ENCODE data around the gene ZNF770.

Gene ZNF770, protein sequence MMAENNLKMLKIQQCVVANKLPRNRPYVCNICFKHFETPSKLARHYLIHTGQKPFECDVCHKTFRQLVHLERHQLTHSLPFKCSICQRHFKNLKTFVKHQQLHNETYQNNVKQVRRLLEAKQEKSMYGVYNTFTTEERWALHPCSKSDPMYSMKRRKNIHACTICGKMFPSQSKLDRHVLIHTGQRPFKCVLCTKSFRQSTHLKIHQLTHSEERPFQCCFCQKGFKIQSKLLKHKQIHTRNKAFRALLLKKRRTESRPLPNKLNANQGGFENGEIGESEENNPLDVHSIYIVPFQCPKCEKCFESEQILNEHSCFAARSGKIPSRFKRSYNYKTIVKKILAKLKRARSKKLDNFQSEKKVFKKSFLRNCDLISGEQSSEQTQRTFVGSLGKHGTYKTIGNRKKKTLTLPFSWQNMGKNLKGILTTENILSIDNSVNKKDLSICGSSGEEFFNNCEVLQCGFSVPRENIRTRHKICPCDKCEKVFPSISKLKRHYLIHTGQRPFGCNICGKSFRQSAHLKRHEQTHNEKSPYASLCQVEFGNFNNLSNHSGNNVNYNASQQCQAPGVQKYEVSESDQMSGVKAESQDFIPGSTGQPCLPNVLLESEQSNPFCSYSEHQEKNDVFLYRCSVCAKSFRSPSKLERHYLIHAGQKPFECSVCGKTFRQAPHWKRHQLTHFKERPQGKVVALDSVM

DNA sequence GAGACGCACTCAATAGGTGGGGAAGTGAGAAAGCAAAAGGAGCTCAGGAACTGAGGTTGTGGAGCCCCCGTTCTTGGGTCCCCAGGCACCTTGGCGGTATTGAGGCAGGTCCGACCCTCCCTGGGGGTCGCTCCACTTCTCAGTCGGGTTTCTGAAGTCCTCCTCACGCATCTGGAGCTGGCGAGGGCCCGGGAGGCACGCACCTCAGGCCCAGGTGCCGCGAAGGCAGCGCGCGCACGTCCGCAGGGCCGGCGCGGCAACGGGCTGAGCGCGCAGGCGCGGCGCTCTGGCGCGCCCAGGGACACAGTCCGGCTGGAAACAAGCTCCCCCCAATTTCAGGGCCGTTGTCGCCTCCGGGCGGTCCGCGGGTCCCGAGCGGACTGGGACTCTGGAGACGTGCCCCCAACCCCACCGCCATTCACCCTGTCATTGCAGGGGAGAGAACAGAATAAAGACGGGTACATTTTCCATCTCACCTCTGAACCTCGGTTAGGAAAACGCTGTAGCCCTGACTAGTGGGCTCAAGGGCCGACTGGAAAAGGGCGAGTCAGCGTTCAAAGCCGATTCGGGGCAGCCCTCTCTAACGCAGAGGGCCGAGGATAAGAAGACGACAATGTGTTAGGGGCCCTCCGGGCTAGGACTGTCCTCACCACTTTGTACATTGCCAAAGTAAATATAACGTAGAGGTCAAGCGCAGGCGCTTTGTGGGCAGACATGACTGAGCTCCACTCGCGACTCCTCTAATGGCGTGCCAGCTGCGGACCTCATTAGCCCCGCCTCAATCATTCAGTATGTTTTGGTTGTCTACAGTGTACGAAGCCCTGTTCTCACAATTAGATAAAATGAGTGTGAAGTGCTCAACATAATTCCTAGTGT, at the start of gene ZNF770:
TSS of gene ZNF770 (minus strand) at position 261 of the 876 bp plus-strand sequence. CDS start 4,853 bp downstream, outside the sequence.
- H3K27me3 ChIP-seq (ENCODE audit: control insufficient read depth in 1 of 2, insufficient read depth in 2 of 2, low read length in 2 of 2) = no peaks in the 10 kb centered on the region
- peak within 1 kb of the TSS; percentile 100 for H3K9ac ChIP-seq (ENCODE audit: low read length)
- H3K4me1 ChIP-seq (ENCODE audit: insufficient read depth, low read length) = peaks cover 25% of the 10 kb centered on the region
- peak within 1 kb of the TSS; percentile 98 for H3K27ac ChIP-seq (ENCODE audit: low read depth, low read length)
- peaks cover 4% of the 10 kb centered on the region for H3K36me3 ChIP-seq (ENCODE audit: insufficient read depth, low read length)
- H3K4me3 ChIP-seq (ENCODE audit: low read depth in 1 of 2, low read length in 2 of 2) = peak within 1 kb of the TSS; percentile 83 to 100
- H3K9me3 ChIP-seq (ENCODE audit: low read length) = no peaks in the 10 kb centered on the region

DNA sequence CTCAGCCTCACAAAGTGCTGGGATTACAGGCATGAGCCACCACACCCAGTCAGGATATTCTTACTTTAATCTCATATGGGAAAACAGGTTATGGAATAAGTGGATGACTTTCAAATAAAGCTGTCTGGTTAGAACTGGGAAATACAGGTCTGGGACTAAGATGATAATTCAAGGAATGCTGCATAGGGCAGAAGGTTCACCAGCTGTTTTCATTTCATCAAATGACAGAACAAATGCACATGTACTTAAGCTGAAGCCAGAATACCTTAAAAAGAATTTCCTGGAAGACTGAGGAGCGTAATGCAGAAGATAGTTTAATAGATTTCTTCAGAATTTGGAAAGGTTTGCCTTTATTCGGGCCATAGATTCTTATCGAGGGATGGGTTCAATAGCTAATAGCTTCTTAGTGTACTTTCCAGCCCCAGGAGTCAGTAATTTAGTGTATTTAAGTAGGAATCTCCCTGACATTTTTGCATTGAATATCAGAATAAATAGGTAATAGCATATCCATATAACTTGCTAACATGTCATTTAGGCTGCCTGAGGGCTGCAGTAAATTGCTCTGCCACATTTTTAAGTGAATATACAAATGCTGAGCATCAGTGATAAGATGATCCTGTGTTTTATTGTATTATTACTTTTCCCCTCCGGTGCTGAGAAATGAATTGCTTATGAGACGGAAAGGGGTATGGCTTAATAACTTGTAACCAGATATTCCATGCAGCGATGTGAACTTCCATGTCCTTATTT, 40.3 kb upstream of the ZNF770 start:
- Histone ChIP-seq H3K9me3 (ENCODE audit: low read length) (no peaks in the 10 kb centered on the region), H3K36me3 (ENCODE audit: insufficient read depth, low read length) (no peaks in the 10 kb centered on the region), H3K4me1 (ENCODE audit: insufficient read depth, low read length) (no peaks in the 10 kb centered on the region), H3K4me3 (ENCODE audit: low read depth in 1 of 2, low read length in 2 of 2) (no peak overlapping the region), H3K27ac (ENCODE audit: low read depth, low read length) (no peak overlapping the region), H3K27me3 (ENCODE audit: control insufficient read depth in 1 of 2, insufficient read depth in 2 of 2, low read length in 2 of 2) (no peaks in the 10 kb centered on the region), H3K9ac (ENCODE audit: low read length) (no peak overlapping the region)

DNA sequence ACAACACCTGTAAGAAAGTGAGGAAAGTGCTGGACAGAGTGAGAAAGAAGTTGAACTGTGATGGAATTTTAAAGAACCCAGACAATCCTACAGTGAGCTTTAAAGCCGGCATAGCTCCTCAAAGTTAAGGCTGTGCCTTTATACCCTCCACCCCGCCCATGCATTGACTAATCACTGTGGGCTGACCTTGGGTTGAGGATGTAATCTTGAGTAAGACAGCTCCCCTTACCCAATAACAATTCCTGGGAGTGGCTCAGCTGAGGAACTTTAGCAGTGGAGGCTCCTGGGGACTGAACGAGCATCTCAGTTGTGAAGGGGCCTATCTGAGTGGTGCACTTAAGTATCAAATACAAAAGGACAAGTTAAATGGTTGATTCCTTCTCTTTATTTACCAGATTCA, 35.7 kb upstream of the ZNF770 start:
- no peaks in the 10 kb centered on the region for H3K9me3 ChIP-seq (ENCODE audit: low read length)
- no peak overlapping the region for H3K4me3 ChIP-seq (ENCODE audit: low read depth in 1 of 2, low read length in 2 of 2)
- H3K27ac ChIP-seq (ENCODE audit: low read depth, low read length) = no peak overlapping the region
- H3K27me3 ChIP-seq (ENCODE audit: control insufficient read depth in 1 of 2, insufficient read depth in 2 of 2, low read length in 2 of 2) = no peaks in the 10 kb centered on the region
- H3K36me3 ChIP-seq (ENCODE audit: insufficient read depth, low read length) = no peaks in the 10 kb centered on the region
- no peak overlapping the region for H3K9ac ChIP-seq (ENCODE audit: low read length)
- H3K4me1 ChIP-seq (ENCODE audit: insufficient read depth, low read length) = no peaks in the 10 kb centered on the region

DNA sequence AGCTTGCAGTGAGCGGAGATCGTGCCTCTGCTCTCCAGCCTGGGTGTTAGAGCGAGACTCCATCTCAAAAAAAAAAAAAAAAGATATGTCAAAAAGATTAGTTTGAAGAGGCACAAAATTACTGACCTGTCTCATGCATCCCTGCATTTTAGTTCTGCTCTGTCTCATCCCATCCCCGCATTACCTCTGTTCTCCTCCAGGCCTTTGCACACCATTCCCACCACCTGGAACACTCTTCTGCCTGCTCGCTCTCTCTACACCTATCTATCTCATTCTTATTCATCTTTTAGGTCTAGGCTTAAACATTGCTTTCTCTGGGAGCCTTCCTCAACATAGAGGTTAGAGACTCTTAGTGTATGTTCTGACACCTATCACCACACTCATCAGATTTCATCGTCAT, 32.9 kb upstream of the ZNF770 start:
- H3K36me3 ChIP-seq (ENCODE audit: insufficient read depth, low read length) = no peaks in the 10 kb centered on the region
- no peak overlapping the region for H3K9ac ChIP-seq (ENCODE audit: low read length)
- H3K4me1 ChIP-seq (ENCODE audit: insufficient read depth, low read length) = no peaks in the 10 kb centered on the region
- no peak overlapping the region for H3K4me3 ChIP-seq (ENCODE audit: low read depth in 1 of 2, low read length in 2 of 2)
- no peak overlapping the region for H3K27ac ChIP-seq (ENCODE audit: low read depth, low read length)
- H3K9me3 ChIP-seq (ENCODE audit: low read length) = no peaks in the 10 kb centered on the region
- H3K27me3 ChIP-seq (ENCODE audit: control insufficient read depth in 1 of 2, insufficient read depth in 2 of 2, low read length in 2 of 2) = no peaks in the 10 kb centered on the region

DNA sequence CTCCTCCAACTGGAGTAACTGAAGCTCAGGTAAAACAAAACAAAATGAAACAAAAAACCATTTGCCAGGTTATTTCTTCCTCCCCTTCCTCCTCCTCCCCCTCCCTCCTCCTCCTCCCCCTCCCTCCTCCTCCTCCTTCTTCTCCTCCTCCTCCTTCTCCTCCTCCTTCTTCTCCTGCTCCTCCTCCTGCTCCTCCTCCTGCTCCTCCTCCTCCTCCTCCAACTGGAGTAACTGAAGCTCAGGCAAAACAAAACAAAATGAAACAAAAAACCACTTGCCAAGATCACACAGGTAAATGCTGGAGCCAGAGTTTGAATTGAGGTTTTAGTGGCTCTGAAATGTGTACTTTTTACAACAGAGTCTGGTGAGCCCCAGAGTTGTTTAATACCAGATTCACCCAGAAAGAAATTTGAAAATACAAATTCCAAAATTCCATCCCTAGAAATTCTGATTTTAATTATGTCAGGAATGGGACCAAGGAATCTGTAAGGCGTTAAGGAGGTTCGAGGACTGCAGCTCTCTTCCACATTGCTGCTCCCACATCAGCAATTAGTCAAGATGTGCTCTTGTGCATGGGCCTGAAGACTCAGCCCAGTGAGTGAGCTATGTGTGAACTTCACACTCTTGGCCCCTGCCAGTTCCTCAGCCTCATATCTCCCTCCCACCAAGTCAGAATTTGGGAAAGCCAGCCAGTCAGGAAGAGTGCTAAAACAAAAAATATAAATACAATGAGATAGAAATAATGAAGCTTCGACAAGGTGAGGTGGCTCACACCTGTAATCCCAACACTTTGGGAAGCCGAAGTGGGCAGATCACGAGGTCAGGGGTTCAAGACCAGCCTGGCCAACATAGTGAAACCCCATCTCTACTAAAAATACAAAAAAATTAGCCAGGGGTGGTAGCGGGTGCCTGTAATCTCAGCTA, 31.6 kb upstream of the ZNF770 start:
- H3K9me3 ChIP-seq (ENCODE audit: low read length) = no peaks in the 10 kb centered on the region
- no peaks in the 10 kb centered on the region for H3K36me3 ChIP-seq (ENCODE audit: insufficient read depth, low read length)
- no peak overlapping the region for H3K9ac ChIP-seq (ENCODE audit: low read length)
- H3K27ac ChIP-seq (ENCODE audit: low read depth, low read length) = no peak overlapping the region
- H3K27me3 ChIP-seq (ENCODE audit: control insufficient read depth in 1 of 2, insufficient read depth in 2 of 2, low read length in 2 of 2) = no peaks in the 10 kb centered on the region
- no peak overlapping the region for H3K4me3 ChIP-seq (ENCODE audit: low read depth in 1 of 2, low read length in 2 of 2)
- no peaks in the 10 kb centered on the region for H3K4me1 ChIP-seq (ENCODE audit: insufficient read depth, low read length)

DNA sequence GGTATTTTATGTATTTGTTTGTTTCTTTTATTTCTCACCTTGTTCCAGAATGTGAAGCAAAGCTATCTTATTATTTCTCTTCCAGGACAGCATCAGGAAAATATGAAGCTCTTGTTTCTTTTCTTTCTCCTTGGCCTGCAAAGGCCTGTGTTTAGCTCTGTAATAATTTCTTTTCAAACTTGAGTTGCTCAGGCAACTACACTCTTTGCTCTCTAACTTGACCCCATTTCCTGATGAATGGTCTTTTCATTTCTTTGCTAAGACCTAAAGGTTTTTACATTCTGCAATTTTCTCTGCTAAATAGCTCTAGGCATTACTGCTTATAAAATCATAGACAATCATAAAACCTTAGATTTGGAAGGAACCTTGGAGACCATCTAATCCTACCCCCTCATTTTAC, 26.2 kb upstream of the ZNF770 start:
- no peaks in the 10 kb centered on the region for H3K27me3 ChIP-seq (ENCODE audit: control insufficient read depth in 1 of 2, insufficient read depth in 2 of 2, low read length in 2 of 2)

DNA sequence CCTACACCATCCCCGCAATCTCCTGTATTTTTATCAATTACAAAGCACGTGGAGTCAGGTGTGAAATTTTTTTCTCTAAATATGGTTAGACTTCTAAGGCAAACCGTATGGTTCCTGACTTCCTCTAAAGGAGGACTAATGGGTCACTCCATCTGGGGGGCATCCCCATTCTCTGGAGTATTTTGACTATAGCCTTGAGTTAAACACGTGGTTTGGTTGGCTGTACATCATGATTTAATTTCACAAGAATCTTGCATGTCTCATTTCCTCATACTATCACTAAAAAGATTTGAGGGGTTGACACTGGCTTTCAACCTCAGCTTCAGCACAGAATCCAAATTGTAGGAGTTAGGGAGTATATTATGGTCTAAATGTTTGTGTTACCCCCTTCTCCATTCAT, 25.3 kb upstream of the ZNF770 start:
- H3K27me3 ChIP-seq (ENCODE audit: control insufficient read depth in 1 of 2, insufficient read depth in 2 of 2, low read length in 2 of 2) = no peaks in the 10 kb centered on the region
- H3K36me3 ChIP-seq (ENCODE audit: insufficient read depth, low read length) = no peaks in the 10 kb centered on the region
- H3K4me1 ChIP-seq (ENCODE audit: insufficient read depth, low read length) = no peaks in the 10 kb centered on the region
- no peak overlapping the region for H3K4me3 ChIP-seq (ENCODE audit: low read depth in 1 of 2, low read length in 2 of 2)
- H3K9ac ChIP-seq (ENCODE audit: low read length) = no peak overlapping the region
- no peak overlapping the region for H3K27ac ChIP-seq (ENCODE audit: low read depth, low read length)
- no peaks in the 10 kb centered on the region for H3K9me3 ChIP-seq (ENCODE audit: low read length)

More for the DNA sequence above, 26.2 kb upstream of the ZNF770 start:
- H3K9ac ChIP-seq (ENCODE audit: low read length) = no peak overlapping the region
- no peaks in the 10 kb centered on the region for H3K9me3 ChIP-seq (ENCODE audit: low read length)
- no peaks in the 10 kb centered on the region for H3K36me3 ChIP-seq (ENCODE audit: insufficient read depth, low read length)
- H3K27ac ChIP-seq (ENCODE audit: low read depth, low read length) = no peak overlapping the region
- H3K4me1 ChIP-seq (ENCODE audit: insufficient read depth, low read length) = no peaks in the 10 kb centered on the region
- no peak overlapping the region for H3K4me3 ChIP-seq (ENCODE audit: low read depth in 1 of 2, low read length in 2 of 2)

DNA sequence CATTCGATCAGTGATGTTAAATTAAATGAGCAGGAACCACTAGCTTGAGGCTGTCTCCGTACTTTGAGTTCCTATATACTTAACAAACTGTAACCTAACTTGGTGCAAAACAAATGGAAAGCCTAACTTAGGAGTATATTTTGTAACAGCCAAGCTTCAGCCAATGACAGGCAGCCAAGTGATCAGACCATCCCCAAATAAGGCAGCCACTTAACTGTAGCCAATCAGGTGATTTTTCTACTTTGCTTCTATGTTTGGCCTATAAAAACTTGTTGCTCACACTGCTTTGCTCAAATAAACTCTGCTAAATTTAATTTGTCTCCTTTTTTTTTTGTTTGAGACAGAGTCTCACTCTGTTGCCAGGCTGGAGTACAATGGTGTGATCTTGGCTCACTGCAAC, 19.3 kb upstream of the ZNF770 start:
- no peaks in the 10 kb centered on the region for H3K27me3 ChIP-seq (ENCODE audit: control insufficient read depth in 1 of 2, insufficient read depth in 2 of 2, low read length in 2 of 2)
- H3K27ac ChIP-seq (ENCODE audit: low read depth, low read length) = no peak overlapping the region
- no peaks in the 10 kb centered on the region for H3K4me1 ChIP-seq (ENCODE audit: insufficient read depth, low read length)
- H3K36me3 ChIP-seq (ENCODE audit: insufficient read depth, low read length) = no peaks in the 10 kb centered on the region
- H3K4me3 ChIP-seq (ENCODE audit: low read depth in 1 of 2, low read length in 2 of 2) = no peak overlapping the region
- H3K9me3 ChIP-seq (ENCODE audit: low read length) = no peaks in the 10 kb centered on the region
- H3K9ac ChIP-seq (ENCODE audit: low read length) = no peak overlapping the region

DNA sequence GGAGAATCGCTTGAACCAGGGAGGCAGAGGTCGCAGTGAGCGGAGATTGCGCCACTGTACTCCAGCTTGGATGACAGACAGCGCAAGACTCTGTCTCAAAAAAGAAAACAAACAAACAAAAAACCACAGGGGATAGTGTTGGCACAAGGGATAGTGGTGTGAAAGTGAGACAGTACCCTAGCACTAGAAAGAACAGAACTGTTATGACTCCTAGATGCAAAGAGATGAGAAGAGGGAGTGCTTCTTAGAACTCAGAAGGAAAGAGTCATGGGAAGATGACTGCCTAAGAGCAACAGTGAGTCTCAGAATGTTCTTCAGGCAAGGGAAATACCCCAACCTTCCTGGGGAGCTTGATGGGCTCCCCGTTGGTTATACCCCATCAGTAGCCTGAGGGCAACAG, 17.8 kb upstream of the ZNF770 start:
- Histone ChIP-seq H3K9ac (ENCODE audit: low read length) (no peak overlapping the region), H3K36me3 (ENCODE audit: insufficient read depth, low read length) (no peaks in the 10 kb centered on the region), H3K9me3 (ENCODE audit: low read length) (no peaks in the 10 kb centered on the region), H3K27ac (ENCODE audit: low read depth, low read length) (no peak overlapping the region), H3K4me3 (ENCODE audit: low read depth in 1 of 2, low read length in 2 of 2) (no peak overlapping the region), H3K4me1 (ENCODE audit: insufficient read depth, low read length) (no peaks in the 10 kb centered on the region), H3K27me3 (ENCODE audit: control insufficient read depth in 1 of 2, insufficient read depth in 2 of 2, low read length in 2 of 2) (no peaks in the 10 kb centered on the region)

DNA sequence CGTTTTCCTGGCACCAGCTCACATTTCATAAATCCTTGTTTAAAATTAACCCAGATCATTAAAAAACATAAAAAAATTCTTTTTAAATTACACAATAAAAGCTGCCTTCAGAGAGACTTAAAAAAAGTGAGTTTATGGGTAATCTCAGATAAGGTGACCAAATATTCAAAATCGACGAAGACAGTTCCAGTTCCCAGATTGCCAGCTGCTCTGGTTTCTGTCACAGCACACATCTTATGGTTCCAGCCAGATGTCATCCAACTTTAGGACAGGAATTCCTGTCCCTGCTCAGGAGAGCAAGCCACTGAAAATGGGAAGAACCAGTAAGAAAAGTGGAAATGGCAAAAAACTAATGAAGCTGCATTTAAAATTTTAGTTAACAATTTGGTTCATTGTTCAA, 15.8 kb upstream of the ZNF770 start:
- H3K27ac ChIP-seq (ENCODE audit: low read depth, low read length) = no peak overlapping the region
- no peak overlapping the region for H3K4me3 ChIP-seq (ENCODE audit: low read depth in 1 of 2, low read length in 2 of 2)
- no peaks in the 10 kb centered on the region for H3K36me3 ChIP-seq (ENCODE audit: insufficient read depth, low read length)
- H3K4me1 ChIP-seq (ENCODE audit: insufficient read depth, low read length) = no peaks in the 10 kb centered on the region
- H3K27me3 ChIP-seq (ENCODE audit: control insufficient read depth in 1 of 2, insufficient read depth in 2 of 2, low read length in 2 of 2) = no peaks in the 10 kb centered on the region
- H3K9ac ChIP-seq (ENCODE audit: low read length) = no peak overlapping the region
- H3K9me3 ChIP-seq (ENCODE audit: low read length) = no peaks in the 10 kb centered on the region
